Activated gamma-delta T cell (primary cell): ENCODE results near the gene PRM2.

Source experiments
- DNase-seq: peaks from one replicate; lab custom pipeline; 2025; lab: John Stamatoyannopoulos, UW

PRM2 gene

DNA sequence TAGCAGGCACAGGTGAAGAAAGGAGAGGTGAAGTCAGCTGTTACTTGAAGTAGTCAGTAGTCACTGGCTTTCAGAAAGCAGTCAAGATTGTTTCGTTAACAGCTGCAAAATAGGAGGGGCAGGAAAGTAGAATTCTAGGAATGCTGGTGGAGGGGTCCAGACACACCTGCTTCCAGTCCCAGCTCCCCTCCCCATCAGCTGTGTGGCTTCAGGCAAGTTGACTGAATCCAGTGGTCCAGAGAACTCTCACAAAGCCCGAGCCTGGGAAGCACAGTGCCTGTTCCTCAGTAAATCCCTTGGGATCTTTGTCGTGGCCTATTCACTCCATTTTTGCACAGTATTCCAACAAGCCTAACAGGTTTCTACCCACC, 15.7 kb downstream of the PRM2 start:
- no peak for DNase-seq

DNA sequence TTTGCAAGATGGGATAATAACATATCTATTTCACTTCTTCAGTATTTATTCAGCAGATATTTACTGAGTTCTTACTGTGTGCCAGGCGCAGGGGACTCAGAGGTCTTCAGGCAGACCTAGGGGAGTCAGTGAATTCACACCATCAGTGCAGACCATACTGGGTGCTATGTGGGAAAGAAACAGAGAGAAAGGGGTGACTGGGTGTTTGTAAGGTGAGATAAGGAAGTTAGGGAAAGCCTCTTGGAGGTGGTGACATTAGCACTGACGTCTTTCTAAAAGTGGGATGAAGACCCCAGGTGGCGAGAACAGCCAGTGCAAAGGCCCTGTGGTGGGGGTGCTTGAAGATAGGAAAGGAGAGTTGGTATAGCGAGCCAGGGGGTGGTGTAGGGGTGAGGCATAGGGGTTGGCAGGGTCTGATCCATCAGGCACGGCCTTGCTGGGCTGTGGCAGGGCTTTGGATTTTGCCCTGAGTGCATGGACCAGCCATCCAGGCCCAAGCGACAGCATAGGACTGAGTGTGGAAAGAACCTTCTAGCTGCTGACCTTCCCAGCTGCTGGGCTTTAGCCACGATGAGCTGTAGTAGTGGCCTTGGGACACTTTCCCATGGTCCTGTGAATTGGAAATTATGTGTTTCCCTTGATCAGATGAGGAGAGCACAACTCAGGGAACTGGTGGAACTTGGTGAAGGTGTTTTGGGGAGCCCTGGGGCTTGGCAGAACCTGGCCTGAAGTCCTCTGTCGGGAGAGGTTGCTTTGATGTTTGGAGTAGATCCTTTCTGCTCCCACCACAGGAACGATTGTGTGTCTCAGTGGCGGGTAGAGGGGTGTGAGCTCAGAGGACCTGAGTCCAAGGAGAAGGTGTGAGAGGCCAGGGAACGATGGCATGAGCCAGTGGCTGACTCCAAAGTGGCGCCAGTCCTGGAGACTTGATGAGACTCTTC, 16.4 kb downstream of the PRM2 start:
- no peak for DNase-seq

DNA sequence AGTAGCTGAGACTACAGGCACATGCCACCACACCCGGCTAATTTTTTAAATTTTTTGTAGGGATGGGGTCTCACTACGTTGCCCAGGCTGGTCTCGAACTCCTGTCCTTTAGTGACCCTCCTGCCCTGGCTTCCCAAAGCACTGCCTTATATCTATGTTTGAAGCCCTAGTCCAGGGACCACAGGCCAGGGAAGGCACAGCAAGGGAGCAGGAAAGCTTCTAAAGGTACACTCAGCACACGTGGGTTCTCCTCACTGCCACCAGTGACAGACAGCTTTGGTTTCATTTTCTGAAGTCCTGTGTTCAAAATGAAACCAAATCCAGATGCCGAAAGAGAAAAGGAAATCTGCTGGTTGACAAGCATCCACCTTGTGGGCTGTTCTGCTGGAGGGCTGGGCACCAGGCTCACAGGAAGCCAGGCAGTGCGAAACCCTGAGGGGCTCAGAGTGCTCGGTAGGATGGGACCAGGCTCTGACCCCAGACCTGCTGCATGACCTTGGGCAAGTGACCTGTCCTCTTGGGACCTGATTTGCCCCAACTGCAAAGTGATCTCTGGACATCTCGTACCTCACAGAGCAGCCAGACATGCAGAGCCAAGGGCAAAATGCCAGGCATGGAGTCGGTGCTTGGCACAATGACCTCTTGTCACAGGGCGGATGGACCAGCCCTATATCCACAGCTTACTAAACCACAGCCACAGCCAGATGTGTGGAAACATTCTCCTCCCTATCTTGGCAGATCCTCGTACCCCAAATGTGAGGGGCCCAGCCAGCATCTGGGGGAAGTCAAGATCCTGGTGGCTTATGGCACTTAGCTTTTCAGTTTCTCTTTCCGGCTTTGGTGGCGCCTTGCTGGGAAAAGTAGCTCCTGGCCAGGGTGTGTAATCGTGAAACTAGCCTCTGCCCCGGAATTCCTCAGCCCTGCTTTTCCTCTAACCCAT, 17.5 kb downstream of the PRM2 start:
- no peak for DNase-seq

DNA sequence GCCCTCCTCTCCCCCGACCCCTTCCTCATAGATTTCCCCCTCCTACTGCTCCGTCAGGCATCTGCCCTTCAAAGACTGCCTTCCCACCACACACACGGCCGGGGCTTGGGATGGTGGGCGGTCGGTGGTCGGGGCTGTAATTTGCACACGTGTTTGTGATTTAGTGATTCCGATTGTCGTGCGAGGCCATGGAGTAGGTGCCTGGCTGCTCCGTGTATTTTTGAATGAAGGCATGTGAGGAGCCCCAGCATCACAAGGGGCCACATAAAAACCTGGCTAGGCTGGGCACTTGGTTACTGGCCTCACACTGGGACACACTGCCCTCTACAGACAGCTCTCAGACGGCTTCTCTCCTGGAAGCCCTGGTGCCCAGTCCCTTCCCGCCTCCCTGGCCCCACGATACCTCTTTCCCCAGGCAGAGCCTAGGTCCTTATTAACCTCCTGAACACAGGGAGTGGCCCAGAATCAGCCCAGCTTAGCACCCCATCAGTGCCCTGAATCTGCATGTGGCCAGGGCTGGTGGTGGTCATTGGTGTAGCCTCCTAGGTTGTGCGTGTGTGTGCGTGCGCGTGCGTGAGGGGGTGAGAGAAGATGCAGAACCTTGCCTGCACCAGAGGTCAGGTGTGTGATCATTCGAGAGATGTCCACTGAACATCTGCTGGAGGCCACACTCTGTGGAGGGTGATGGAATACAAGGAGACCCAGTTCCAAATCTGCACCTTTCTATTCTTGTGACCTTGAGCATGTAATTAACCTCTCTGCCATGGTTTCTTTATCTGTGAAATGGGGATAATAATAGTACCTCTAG, 18.9 kb downstream of the PRM2 start:
- no peak for DNase-seq

DNA sequence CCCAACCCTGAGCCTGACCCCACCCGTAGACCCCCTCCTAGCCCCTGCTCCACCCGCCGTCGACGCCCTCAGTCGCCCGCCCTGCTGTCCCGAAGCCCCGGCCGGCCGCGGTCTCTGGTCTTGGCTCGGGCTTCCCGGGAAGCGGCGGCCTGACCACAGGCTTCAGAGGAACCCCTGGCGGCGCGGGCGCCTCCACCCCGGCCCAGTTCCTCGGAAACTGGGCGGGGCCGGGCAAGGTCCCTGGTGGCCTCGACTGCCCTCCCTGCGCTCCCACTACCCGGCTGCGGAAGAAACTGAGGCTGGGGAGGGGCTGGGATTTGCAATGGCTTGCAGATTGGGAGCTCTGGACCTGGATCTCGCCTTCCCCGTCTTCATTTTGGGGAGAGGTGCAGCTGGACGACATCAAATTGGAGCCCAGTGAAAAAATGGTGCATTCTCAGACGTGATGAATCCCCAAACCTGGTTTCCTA, 19.6 kb downstream of the PRM2 start:
- DNase-seq: no peak

DNA sequence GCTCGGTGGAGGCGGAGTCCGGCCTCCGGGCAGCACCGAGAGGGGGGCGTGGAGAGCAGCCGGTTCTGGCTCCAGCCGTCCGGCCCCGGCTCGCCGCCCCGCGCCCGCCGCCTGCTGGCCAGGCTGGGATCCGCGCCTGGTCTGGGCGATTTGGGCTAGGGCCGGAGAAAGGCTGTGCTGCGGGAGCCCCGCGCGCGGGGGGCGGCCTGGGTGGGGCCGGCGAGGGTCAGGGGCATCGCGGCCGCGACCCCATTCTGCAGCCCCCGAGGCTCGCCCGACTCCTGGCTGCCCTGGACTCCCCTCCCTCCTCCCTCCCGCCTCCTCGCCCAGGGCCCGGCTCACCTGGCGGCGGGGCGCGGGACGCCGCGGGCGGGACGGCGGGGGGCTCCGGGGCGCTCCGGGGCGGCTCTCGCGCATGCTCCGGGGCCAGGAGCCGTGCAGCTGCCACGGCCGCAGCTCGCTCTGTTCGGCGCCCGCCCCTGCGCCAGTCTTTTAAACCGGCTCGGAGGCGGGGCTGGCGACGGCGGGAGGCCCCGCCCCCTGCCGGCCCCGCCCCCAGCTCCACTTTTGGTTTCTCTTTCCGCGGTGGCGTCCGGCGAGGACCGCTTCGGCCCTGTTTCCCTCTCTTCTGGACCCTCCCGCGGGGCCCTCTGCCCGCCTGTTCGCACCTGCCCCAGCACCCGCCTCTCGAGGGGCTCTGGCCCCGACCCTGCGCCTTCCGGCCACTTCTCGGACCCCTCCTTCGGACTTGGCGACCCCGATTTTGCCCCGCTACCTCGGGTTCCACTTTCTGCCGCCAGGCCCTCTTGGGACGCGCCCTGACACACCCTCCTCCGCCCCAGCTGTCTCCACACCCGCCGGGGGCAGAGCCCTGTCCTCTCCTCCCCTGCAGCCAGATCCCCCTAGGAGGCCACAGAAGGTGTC, 20.3 kb downstream of the PRM2 start, which contains the start of gene SOCS1:
Gene SOCS1, minus strand, starts transcription at position 468 of the 924 bp plus-strand sequence. CDS start 726 bp downstream, outside the sequence.
- DNase-seq: peak; percentile 79

DNA sequence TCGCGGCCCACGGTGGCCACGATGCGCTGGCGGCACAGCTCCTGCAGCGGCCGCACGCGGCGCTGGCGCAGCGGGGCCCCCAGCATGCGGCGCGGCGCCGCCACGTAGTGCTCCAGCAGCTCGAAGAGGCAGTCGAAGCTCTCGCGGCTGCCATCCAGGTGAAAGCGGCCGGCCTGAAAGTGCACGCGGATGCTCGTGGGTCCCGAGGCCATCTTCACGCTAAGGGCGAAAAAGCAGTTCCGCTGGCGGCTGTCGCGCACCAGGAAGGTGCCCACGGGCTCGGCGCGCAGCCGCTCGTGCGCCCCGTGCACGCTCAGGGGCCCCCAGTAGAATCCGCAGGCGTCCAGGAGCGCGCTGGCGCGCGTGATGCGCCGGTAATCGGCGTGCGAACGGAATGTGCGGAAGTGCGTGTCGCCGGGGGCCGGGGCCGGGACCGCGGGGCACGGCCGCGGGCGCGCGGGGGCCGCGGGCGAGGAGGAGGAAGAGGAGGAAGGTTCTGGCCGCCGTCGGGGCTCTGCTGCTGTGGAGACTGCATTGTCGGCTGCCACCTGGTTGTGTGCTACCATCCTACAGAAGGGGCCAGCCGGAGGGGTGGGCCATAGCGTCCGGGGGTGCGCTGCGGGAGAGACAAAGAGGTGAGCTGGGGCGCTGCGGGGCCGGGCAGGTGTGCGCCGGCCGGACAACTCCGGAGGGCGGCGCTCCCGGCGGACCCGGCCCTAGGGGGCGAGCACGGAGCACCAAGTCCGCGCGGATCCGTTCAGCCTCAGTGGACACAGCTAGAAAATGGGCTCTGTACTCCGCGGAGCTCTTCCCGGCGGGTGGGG, 21.2 kb downstream of the PRM2 start:
- DNase-seq: peak; percentile 64

DNA sequence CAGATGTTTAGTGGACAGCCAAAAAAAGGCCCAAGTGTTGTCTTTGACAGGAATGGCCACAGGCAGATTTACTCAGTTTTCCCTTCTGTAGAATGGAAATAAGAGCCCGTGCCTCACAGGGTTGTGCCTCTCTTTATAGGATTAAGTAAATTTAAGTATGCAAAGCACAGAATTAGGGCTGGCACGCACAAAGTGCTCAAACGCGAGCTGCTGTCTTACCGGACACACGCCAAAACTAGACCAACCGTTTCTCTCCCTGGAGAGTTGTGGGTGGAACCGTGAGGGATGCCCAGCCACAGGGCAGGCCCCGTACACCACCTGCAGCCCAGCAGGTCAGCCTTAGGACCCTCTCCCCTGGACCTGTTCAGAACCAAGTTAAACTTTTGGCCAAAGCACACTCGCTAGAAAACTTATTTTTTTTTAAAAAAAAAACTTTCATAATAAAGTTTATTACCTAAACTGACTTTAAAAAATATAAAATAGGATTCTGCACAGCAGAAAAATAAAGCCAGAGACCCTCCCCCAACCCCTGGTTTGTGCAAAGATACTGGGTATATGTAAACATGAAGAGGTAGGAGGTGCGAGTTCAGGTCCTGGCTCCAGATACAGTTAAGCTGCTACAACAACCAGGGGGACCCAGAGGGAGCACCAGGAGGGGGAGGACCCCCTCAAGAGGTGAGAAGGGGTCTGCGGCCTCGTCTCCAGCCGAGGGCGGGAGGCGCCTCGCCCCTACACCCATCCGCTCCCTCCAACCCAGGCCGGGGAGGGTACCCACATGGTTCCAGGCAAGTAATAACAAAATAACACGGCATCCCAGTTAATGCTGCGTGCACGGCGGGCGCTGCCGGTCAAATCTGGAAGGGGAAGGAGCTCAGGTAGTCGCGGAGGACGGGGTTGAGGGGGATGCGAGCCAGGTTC, 22.0 kb downstream of the PRM2 start:
- no peak for DNase-seq

DNA sequence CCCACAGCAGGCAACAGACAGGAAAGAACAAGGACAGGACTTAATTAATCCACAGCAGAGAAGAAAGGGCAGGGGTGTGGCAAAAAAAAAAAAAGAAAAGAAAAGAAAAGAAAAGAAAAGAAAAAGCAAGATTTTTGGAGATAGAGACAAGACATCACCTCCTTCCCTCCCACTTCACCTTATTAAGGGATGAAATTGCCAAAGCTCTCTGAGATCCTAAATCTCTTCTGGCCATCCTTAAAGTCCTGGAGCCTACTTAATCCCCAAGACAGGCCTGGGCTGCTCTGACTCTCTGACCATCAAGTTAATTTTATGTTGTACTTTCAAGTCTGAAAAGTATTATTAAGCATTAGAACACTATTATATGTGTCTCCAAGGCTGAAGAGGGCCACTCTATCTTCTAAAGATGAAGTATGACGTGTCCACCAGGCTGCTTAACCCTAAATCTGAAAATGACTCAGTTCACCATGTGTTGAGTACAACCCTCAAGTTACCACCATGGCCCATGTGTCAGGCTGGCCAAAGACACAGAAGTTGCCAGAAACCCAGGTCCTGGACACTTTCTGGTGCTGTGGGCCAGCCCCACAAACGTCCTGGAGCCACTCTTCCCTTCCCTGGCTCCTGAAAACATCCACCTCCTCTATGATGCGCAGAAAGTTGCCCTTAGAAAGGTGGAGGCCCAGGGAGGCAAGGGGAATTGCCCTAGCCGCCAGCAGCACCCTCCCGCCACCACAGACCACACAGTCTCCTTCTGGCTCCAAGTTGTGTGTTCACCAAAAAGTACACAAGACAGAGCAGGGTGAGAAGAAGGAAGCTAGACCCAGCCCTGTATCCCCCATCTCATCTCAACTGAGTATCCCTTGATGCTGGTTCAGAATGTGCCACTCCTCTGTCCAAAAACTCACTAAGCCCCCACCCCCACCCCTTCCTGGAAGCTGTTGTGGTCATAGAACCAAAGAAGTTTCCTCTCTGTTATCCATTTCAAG, 23.0 kb downstream of the PRM2 start:
- peak; percentile 32 for DNase-seq

DNA sequence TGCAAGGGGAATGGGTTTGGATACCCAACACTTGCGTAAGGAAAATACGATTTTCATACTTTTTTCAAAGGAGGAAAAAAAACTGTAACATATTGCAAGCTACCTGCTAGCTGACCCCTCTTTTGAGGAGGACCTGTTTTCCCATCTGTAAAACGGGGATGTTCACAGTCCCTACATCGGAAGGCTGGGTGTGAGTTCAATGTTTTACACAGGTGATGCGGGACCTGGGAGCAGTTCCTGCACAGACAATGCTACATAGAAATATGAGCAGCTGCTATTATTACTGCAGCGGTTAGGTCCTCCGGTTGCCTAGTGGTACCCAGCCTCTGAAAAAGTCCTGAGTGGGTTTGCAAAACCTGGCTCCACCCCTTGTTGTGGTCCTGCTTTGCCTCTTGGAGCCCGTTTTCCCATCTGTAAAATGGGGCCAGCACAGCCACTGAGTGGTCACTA, 23.8 kb downstream of the PRM2 start:
- DNase-seq: no peak

DNA sequence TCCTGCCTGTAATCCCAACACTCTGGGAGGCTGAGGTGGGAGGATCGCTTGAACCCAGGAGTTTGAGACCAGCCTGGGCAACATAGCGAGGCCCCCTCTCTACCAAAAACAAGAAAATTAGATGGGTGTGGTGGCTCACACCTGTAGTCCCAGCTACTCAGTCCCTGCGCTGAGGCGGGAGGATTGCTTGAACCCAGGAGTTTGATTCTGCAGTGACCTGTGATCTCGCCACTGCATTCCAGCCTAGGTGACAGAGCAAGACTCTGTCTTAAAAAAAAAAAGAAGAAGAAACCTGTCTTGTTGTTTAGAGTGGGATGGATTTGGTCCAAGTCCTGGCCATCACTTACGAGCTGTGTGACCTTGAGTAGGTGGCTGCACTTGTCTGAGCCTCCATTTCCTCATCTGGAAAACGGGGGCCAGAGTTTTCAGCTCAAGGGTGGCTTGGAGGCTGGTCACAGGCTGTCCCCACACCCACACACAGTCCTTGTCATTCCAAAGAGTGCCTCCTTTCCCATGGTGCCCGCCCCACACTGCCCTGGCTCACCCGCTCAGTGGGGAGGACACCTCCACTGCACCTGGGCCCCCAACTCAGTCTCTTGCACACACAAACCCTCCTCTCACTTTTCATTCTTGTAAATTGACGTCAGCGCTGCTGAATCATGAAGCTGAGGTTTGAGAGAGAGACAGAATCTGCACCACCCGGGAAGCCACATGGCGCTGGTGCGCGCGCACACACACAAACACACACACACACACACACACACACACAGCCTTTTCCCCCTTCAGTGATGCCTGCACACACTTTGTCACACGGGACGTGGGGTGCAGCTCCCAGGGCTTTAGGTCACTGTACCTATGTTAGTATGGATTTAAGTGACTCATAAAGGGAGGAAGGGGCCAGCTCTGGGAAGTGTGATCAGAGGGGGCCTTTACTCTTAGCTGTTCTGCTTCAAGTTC, 24.5 kb downstream of the PRM2 start:
- peak; percentile 71 for DNase-seq

DNA sequence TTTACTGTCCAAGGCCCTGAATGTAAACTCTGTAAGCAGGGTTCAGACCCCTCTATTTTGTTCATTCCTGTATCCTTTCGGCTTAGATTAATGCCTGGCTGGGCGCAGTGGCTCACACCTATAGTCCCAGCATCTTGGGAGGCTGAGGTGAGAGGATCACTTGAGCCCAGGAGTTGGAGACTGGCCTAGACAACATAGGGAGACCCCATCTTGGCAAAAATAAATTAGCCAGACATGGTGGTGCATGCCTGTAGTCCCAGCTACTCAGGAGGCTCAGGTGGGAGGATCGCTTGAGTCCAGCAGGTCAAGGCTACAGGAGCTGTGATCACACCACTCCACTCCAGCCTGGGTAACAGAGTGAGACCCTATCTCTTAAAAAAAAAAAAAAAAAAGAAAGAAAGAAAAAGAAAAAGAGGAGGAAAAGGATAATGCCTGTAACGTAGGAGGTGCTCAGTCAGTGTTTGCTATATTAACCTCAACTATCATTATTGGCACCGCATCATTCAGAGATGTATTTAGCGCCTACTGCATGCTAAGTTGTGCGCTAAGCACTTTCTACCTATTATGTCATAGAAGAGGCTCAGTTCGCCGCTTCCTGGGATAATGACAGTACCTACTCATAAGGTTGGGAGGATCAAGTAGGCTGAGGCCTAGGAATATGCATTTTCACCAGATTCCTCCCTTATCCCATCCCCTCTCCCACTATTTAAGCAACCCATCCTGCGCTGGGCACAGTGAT, 25.3 kb downstream of the PRM2 start:
- no peak for DNase-seq

DNA sequence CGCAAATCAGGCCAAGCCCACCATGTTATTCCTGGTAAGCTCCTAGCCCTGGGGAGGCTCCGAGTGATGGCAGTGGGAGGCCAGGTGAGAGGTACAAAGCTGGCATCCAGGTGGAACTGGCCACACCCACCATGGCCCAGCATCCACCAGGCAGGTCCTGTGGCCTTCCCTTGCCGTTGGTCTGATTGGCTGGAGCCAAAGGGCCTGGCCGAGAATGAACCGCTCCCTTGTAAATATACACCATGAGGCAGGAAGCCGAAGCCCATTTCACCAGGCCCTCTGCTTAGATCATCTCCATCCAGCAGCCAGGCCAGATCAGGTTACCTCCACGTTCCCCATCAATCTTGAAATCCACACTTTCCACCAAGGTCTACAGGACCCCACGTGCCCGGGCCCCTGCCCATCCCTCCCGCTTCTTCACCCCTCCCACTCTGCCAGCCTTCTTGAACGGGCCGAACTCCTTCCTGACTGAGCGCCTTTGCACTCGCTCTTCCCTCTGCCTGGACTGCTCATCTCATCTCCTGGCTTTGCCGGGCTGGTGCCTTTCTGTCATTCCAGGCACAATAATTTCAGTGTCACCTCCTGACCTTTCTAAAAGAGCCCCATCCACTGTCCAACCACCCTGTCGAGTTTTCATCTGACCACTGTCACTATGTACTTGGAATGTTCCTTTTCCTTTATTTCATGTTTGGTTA, 26.0 kb downstream of the PRM2 start:
- DNase-seq: no peak

DNA sequence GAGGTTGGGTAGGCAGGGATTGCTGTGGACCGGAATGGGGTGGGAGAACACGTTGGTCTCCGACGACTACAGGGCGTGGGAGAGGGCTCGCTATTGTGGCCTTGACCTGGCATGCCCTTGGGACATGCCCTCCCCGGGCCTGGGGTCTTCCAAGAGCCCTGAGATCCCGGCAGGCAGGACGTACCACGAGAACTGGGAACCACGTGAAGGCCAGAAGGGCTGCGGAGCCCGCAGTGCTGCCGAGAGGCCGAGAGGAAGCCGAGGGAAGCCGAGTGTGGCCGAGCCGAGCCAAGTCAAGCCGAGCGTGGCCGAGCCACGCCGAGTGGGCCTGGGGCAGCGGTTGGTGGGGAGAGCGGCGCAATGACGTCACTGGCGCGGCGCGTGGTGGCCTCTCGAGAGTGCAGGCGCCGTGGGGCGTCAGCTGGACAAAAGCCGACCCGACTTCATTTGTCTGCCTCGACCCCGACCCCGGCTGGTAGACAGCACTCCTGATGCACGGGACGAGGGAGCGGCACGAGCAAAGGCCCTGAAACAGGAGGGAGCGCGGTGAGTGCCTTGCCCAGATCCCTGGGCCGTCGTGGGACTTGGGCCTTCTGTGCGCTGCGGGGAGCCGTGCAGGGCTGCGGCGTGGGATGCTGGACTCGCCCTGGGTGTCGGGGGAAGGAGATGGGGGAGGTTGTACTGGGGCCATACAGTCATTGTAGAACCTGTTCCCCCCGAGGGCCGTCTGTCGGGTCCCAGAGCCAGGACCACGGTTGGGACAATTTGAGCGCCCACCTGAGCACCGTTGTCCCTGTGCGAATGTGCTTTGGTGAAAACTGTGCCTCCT, 26.8 kb downstream of the PRM2 start:
- no peak for DNase-seq
